Calu3 (cell line): ENCODE results near the gene PRAMEF11. TPM values are rescaled to one million over a fixed set of nuclear protein-coding genes. Genes with fewer than 3 reads are reported as not detected.
"Not testable (repeated sequence)": the region's sequence is repeated elsewhere in the genome, so short reads cannot be mapped to it uniquely, and the experiment has no call there.

Experiments
- BruUV-seq: library from RNA; stranded (reverse); fragments of 400-500 nt; replicated peaks from 2 replicates; lab custom pipeline; 2021; lab: Mats Ljungman, UMichigan
- CTCF ChIA-PET: fragments of 300-600 bp; sonication (Branson Sonifier 250); formaldehyde crosslinking; loops from one replicate; lab custom pipeline; 2022; ENCODE audit warnings: antibody characterized with exemption; lab: Charles Lee
- DNase-seq: peaks from one replicate; pipeline ENCODE4 v3.0.0; 2022
- H3K27ac Mint-ChIP-seq: one replicate; pipeline ENCODE4 v1.8.0; 2022; ENCODE audit warnings: mixed read lengths; ENCODE audit not compliant: unreplicated experiment
- H3K27me3 Mint-ChIP-seq: one replicate; pipeline ENCODE4 v1.8.0; 2022; ENCODE audit warnings: mixed read lengths; ENCODE audit not compliant: unreplicated experiment
- H3K36me3 Mint-ChIP-seq: one replicate; pipeline ENCODE4 v1.8.0; 2022; ENCODE audit warnings: mild to moderate bottlenecking, moderate library complexity, mixed read lengths; ENCODE audit not compliant: insufficient read depth, unreplicated experiment
- H3K4me1 Mint-ChIP-seq: one replicate; pipeline ENCODE4 v1.8.0; 2022; ENCODE audit warnings: mild to moderate bottlenecking, low read depth, mixed read lengths; ENCODE audit not compliant: unreplicated experiment
- H3K4me3 Mint-ChIP-seq: one replicate; pipeline ENCODE4 v1.8.0; 2022; ENCODE audit warnings: mild to moderate bottlenecking, low read depth, moderate library complexity, mixed read lengths; ENCODE audit not compliant: unreplicated experiment
- H3K9me3 Mint-ChIP-seq: one replicate; pipeline ENCODE4 v1.8.0; 2022; ENCODE audit warnings: low read depth, mixed read lengths; ENCODE audit not compliant: unreplicated experiment
- intact Hi-C: fragments of 100-400 bp; cut with micrococcal nuclease; formaldehyde crosslinking; loops from one replicate; pipeline ENCODE4 v1.10.0; 2022; ENCODE audit not compliant: unreplicated experiment
- total RNA-seq: library from RNA; stranded (reverse); gene quantifications from 2 replicates; pipeline ENCODE4 v1.2.3, GENCODE V29; 2022
- TF ChIP-seq, protein P1 (sequence below): fragments of 200-600 bp; IDR thresholded peaks from one replicate; pipeline ENCODE4 v1.8.0; 2022; ENCODE audit warnings: antibody characterized with exemption; ENCODE audit not compliant: unreplicated experiment

Gene PRAMEF11
- total RNA-seq, 1 experiment from 2014 or later: not detected

- H3K36me3 Mint-ChIP-seq: no peaks in the 10 kb centered on the region
- intact Hi-C loops: no loop called here
- CTCF ChIA-PET: no interaction called here
- no peaks in the 10 kb centered on the region for H3K4me1 Mint-ChIP-seq
- H3K9me3 Mint-ChIP-seq: no peaks in the 10 kb centered on the region
- no peak for DNase-seq
- no TSS peak for BruUV-seq
- peaks cover 47% of the 10 kb centered on the region for H3K27me3 Mint-ChIP-seq
- TF ChIP-seq, protein P1, sequence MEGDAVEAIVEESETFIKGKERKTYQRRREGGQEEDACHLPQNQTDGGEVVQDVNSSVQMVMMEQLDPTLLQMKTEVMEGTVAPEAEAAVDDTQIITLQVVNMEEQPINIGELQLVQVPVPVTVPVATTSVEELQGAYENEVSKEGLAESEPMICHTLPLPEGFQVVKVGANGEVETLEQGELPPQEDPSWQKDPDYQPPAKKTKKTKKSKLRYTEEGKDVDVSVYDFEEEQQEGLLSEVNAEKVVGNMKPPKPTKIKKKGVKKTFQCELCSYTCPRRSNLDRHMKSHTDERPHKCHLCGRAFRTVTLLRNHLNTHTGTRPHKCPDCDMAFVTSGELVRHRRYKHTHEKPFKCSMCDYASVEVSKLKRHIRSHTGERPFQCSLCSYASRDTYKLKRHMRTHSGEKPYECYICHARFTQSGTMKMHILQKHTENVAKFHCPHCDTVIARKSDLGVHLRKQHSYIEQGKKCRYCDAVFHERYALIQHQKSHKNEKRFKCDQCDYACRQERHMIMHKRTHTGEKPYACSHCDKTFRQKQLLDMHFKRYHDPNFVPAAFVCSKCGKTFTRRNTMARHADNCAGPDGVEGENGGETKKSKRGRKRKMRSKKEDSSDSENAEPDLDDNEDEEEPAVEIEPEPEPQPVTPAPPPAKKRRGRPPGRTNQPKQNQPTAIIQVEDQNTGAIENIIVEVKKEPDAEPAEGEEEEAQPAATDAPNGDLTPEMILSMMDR: no peak
- no peak overlapping the region for H3K4me3 Mint-ChIP-seq
- no peak overlapping the region for H3K27ac Mint-ChIP-seq
Measured at GRCh38 chr1:12798911-12799310, 32.3 kb downstream of the PRAMEF11 start.

DNA sequence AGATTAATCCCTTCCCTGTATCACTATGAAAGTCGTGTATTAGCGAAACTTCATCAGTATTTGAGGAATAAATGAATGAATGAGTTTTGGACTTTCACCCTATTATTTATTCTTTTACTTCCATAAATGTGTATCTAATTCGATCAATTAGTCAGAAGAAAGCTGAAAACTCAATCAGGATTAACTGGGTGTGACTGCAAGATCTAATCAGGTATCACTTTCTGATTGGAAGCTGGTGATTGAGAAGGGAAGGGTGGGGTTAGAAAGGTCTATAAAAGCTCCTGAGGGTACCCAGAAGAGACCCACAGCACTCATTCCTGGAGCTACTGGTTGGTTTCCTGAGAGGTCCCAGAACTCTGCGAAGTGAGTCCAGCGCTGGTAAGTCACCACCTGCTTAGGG, 40.1 kb downstream of the PRAMEF11 start, which contains the start of gene PRAMEF1:
TSS of gene PRAMEF1 (plus strand) at position 301 of the 400 bp plus-strand sequence. CDS start 1,831 bp downstream, outside the sequence.
- peaks cover 30% of the 10 kb centered on the region for H3K27me3 Mint-ChIP-seq
- H3K4me1 Mint-ChIP-seq, H3K9me3 Mint-ChIP-seq, intact Hi-C loops, H3K4me3 Mint-ChIP-seq, H3K27ac Mint-ChIP-seq, DNase-seq, BruUV-seq, H3K36me3 Mint-ChIP-seq, CTCF ChIA-PET: not testable (repeated sequence)

GRCh38 chr1:12784729-12785128, 46.5 kb downstream of the PRAMEF11 start:
- H3K27ac Mint-ChIP-seq, CTCF ChIA-PET, BruUV-seq, intact Hi-C loops, H3K36me3 Mint-ChIP-seq, DNase-seq, H3K4me1 Mint-ChIP-seq, H3K9me3 Mint-ChIP-seq, H3K4me3 Mint-ChIP-seq: not testable (repeated sequence)
- H3K27me3 Mint-ChIP-seq: peaks cover 11% of the 10 kb centered on the region

DNA sequence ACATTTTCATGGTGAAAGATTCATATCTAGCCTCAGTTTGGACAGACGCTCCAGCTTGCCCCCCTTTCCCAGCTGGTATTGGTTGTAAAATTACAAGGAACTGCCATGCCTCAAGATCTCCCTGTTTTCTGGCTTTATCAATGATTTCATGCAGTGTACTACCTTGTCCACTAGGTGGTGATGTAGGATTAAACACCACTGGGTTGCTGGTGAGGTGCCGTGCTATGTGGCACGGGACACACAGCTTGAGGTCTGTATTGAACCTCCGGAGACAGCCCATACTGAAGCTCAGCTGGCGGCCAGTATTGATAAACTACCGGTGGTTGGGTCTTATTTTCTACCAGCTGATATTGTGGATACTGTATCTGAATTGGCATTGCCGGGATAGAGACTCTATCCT, 47.4 kb downstream of the PRAMEF11 start:
- H3K27ac Mint-ChIP-seq, DNase-seq, H3K9me3 Mint-ChIP-seq, intact Hi-C loops, CTCF ChIA-PET, H3K4me1 Mint-ChIP-seq, H3K4me3 Mint-ChIP-seq, H3K36me3 Mint-ChIP-seq, BruUV-seq: not testable (repeated sequence)
- peaks cover 11% of the 10 kb centered on the region for H3K27me3 Mint-ChIP-seq

- intact Hi-C loops, H3K27ac Mint-ChIP-seq, BruUV-seq, H3K4me3 Mint-ChIP-seq, CTCF ChIA-PET, DNase-seq, H3K9me3 Mint-ChIP-seq, H3K36me3 Mint-ChIP-seq, H3K4me1 Mint-ChIP-seq: not testable (repeated sequence)
- peaks cover 33% of the 10 kb centered on the region for H3K27me3 Mint-ChIP-seq
Measured at GRCh38 chr1:12781488-12781887, 49.7 kb downstream of the PRAMEF11 start.

- H3K27ac Mint-ChIP-seq: no peak overlapping the region
- intact Hi-C loops: no loop called here
- H3K9me3 Mint-ChIP-seq: no peaks in the 10 kb centered on the region
- CTCF ChIA-PET: no interaction called here
- H3K4me1 Mint-ChIP-seq: no peaks in the 10 kb centered on the region
- no peak overlapping the region for H3K4me3 Mint-ChIP-seq
- H3K27me3 Mint-ChIP-seq: peaks cover 58% of the 10 kb centered on the region
- DNase-seq: no peak
- no TSS peak for BruUV-seq
- H3K36me3 Mint-ChIP-seq: no peaks in the 10 kb centered on the region
- TF ChIP-seq, protein P1: no peak
Measured at GRCh38 chr1:12778907-12779306, 52.3 kb downstream of the PRAMEF11 start.
